Neural cell (in vitro differentiated cells): Measurements from ENCODE around the gene LRRC26. TPM values are rescaled to one million over a fixed set of nuclear protein-coding genes. Genes with fewer than 3 reads are reported as not detected.

Experiments
- H2AFZ ChIP-seq: fragments of 200-600, 300-800 bp; sonication (generic), shearing (Covaris generic); 2 replicates; pipeline ENCODE4 v1.6.0; 2014; ENCODE audit warnings: low read depth, mild to moderate bottlenecking, antibody characterized with exemption, low read length, moderate library complexity
- H3F3A ChIP-seq: fragments of 200-600 bp; shearing (Covaris generic); 2 replicates; pipeline ENCODE4 v1.6.1; 2016; ENCODE audit warnings: mild to moderate bottlenecking, moderate library complexity, mixed read lengths, antibody characterized with exemption, low read length; ENCODE audit not compliant: insufficient read depth, poor library complexity, severe bottlenecking
- H3K27ac ChIP-seq: fragments of 200-600, 300-800 bp; sonication (generic), shearing (Covaris generic); 2 replicates; pipeline ENCODE4 v1.5.1; 2014; ENCODE audit warnings: mild to moderate bottlenecking, low read length, moderate library complexity
- H3K27me3 ChIP-seq: fragments of 300-800, 200-600 bp; sonication (generic), shearing (Covaris generic); 2 replicates; pipeline ENCODE4 v1.6.0; 2014; ENCODE audit warnings: mild to moderate bottlenecking, low read depth, low read length, moderate library complexity; ENCODE audit not compliant: insufficient read depth
- H3K36me3 ChIP-seq: fragments of 300-800, 200-600 bp; sonication (generic), shearing (Covaris generic); 2 replicates; pipeline ENCODE4 v1.5.1; 2014; ENCODE audit warnings: mild to moderate bottlenecking, antibody characterized with exemption, low read length, moderate library complexity; ENCODE audit not compliant: insufficient read depth
- H3K4me2 ChIP-seq: fragments of 300-800, 200-600 bp; sonication (generic), shearing (Covaris generic); 2 replicates; pipeline ENCODE4 v1.6.0; 2014; ENCODE audit warnings: mild to moderate bottlenecking, low read length
- H3K4me3 ChIP-seq: fragments of 300-800, 200-600 bp; sonication (generic), shearing (Covaris generic); 2 replicates; pipeline ENCODE4 v1.5.1; 2014; ENCODE audit warnings: mild to moderate bottlenecking, low read length, moderate library complexity
- H3K79me2 ChIP-seq: fragments of 200-600 bp; shearing (Covaris generic); replicated peaks from 2 replicates; pipeline ENCODE4 v1.6.0; 2014; ENCODE audit warnings: mild to moderate bottlenecking, low read length, moderate library complexity; ENCODE audit not compliant: insufficient read depth
- H3K9ac ChIP-seq: fragments of 300-800, 200-600 bp; sonication (generic), shearing (Covaris generic); 2 replicates; pipeline ENCODE4 v1.6.1; 2016; ENCODE audit warnings: mild to moderate bottlenecking, low read length, mixed read lengths
- H3K9me2 ChIP-seq: fragments of 200-600 bp; shearing (Covaris generic); 2 replicates; pipeline ENCODE4 v1.6.1; 2016; ENCODE audit warnings: mild to moderate bottlenecking, low read length, mixed read lengths; ENCODE audit not compliant: insufficient read depth
- H3K9me3 ChIP-seq: fragments of 200-600, 300-800 bp; sonication (generic), shearing (Covaris generic); 2 replicates; pipeline ENCODE4 v1.6.1; 2016; ENCODE audit warnings: mild to moderate bottlenecking, mixed run types, low read length, moderate library complexity, mixed read lengths
- H4K20me1 ChIP-seq: fragments of 200-600 bp; shearing (Covaris generic); 2 replicates; pipeline ENCODE4 v1.6.1; 2016; ENCODE audit warnings: mild to moderate bottlenecking, mixed run types; ENCODE audit not compliant: insufficient read depth
- CTCF ChIP-seq: fragments of 450-650 bp; IDR thresholded peaks from 2 replicates; pipeline ENCODE4 v1.5.1; 2014; ENCODE audit warnings: antibody characterized with exemption, mild to moderate bottlenecking, moderate library complexity; ENCODE audit not compliant: poor library complexity, severe bottlenecking
- EP300 ChIP-seq: fragments of 450-650 bp; conservative IDR thresholded peaks from 2 replicates; pipeline ENCODE4 v1.6.1; 2014; ENCODE audit warnings: antibody characterized with exemption, mild to moderate bottlenecking, moderate library complexity; ENCODE audit not compliant: poor library complexity, severe bottlenecking
- EZH2 ChIP-seq: fragments of 200-600, 300-800 bp; shearing (Covaris generic), sonication (generic); IDR thresholded peaks from 2 replicates; pipeline ENCODE4 v1.6.1; 2014; ENCODE audit warnings: antibody characterized with exemption, low read length, borderline replicate concordance, mild to moderate bottlenecking; ENCODE audit not compliant: insufficient read depth, poor library complexity, severe bottlenecking
- MXI1 ChIP-seq: fragments of 450-650 bp; conservative IDR thresholded peaks from 2 replicates; pipeline ENCODE4 v1.6.1; 2014; ENCODE audit warnings: antibody characterized with exemption, mild to moderate bottlenecking; ENCODE audit not compliant: poor library complexity, severe bottlenecking
- POLR2AphosphoS5 ChIP-seq: IDR thresholded peaks from 2 replicates; pipeline ENCODE4 v1.6.1; 2012
- RAD21 ChIP-seq: fragments of 450-650 bp; conservative IDR thresholded peaks from 2 replicates; pipeline ENCODE4 v1.6.1; 2014; ENCODE audit warnings: antibody characterized with exemption, mild to moderate bottlenecking, moderate library complexity
- SMC3 ChIP-seq: fragments of 450-650 bp; conservative IDR thresholded peaks from 2 replicates; pipeline ENCODE4 v1.6.1; 2014; ENCODE audit warnings: antibody characterized with exemption, mild to moderate bottlenecking, moderate library complexity; ENCODE audit not compliant: poor library complexity
- TAF1 ChIP-seq: IDR thresholded peaks from 2 replicates; pipeline ENCODE4 v1.6.1; 2012; ENCODE audit warnings: low read depth
- polyA plus RNA-seq: library from polyadenylated mRNA; depleted of rRNA; stranded (reverse); fragments of >200 nt; gene quantifications from 2 replicates; pipeline ENCODE4 v1.2.3, GENCODE V29; 2014
- TF ChIP-seq, protein P1 (sequence below): IDR thresholded peaks from 2 replicates; pipeline ENCODE4 v1.6.1; 2012; ENCODE audit warnings: borderline replicate concordance

LRRC26 gene
- polyA plus RNA-seq, 1 donor from 2014 or later: 2.2 TPM

GRCh38 chr9:137170486-137171148 is 766 bp upstream of the LRRC26 start:
- no peaks in the 10 kb centered on the region for H4K20me1 ChIP-seq
- H2AFZ ChIP-seq: no peak overlapping the region
- no peaks in the 10 kb centered on the region for H3K9me2 ChIP-seq
- H3K27me3 ChIP-seq: peaks cover 28% of the 10 kb centered on the region
- TF ChIP-seq TAF1 (no peak), CTCF (no peak), MXI1 (no peak), EP300 (no peak), SMC3 (no peak), EZH2 (no peak), POLR2AphosphoS5 (no peak), RAD21 (no peak)
- TF ChIP-seq, protein P1, sequence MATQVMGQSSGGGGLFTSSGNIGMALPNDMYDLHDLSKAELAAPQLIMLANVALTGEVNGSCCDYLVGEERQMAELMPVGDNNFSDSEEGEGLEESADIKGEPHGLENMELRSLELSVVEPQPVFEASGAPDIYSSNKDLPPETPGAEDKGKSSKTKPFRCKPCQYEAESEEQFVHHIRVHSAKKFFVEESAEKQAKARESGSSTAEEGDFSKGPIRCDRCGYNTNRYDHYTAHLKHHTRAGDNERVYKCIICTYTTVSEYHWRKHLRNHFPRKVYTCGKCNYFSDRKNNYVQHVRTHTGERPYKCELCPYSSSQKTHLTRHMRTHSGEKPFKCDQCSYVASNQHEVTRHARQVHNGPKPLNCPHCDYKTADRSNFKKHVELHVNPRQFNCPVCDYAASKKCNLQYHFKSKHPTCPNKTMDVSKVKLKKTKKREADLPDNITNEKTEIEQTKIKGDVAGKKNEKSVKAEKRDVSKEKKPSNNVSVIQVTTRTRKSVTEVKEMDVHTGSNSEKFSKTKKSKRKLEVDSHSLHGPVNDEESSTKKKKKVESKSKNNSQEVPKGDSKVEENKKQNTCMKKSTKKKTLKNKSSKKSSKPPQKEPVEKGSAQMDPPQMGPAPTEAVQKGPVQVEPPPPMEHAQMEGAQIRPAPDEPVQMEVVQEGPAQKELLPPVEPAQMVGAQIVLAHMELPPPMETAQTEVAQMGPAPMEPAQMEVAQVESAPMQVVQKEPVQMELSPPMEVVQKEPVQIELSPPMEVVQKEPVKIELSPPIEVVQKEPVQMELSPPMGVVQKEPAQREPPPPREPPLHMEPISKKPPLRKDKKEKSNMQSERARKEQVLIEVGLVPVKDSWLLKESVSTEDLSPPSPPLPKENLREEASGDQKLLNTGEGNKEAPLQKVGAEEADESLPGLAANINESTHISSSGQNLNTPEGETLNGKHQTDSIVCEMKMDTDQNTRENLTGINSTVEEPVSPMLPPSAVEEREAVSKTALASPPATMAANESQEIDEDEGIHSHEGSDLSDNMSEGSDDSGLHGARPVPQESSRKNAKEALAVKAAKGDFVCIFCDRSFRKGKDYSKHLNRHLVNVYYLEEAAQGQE: no peak
- H3K4me2 ChIP-seq: no peak overlapping the region
- H3K4me3 ChIP-seq: peak overlapping the region; percentile 78
- H3K36me3 ChIP-seq: no peaks in the 10 kb centered on the region
- H3F3A ChIP-seq: no peaks in the 10 kb centered on the region
- H3K9ac ChIP-seq: peak overlapping the region; percentile 82
- H3K9me3 ChIP-seq: no peaks in the 10 kb centered on the region
- no peak overlapping the region for H3K27ac ChIP-seq
- no peaks in the 10 kb centered on the region for H3K79me2 ChIP-seq

DNA sequence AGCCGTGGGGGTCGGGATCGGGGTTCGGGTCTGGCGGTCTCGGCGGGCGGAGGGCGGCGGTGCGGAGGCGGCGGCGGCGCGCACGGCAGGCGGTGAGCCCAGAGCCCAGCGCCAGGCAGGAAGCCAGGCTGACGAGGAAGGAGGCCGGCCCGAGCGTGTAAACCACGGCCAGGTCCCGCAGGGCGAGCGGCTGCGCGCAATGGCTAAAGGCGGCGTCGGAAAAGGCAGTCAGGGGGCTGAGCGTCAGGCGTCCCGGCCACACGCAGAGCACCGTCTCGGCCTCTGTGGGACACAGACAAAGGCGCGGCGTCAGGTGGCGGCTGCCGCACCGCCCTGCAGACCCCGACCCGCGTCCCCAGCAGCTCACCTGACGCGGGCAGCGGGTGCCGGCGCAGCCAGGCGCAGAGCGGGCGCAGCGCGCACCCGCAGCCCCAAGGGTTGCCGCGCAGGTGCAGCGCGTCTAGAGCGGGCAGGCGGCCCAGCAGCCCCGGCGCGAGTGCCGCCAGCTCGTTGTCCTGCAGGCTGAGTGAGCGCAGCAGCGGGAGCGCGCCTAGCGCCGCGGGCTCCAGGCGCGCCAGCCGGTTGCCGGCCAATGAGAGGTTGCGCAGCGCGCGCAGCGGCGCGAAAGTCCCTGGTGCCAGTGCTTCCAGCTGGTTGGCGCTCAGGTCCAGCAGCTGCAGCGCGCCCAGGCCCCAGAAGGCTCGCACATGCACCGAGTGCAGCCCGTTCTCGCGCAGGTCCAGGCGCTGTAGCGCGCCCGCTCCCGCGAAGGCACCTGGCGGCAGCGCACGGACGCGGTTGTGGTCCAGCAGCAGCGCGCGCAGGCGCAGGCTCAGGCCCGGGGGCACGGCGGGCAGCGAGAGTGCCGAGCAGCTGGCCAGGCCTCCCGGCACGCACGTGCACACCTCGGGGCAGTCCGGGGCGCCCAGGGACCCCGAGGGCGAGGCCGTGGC is 671 bp downstream of the LRRC26 start:
- peak; percentile 76 for TF ChIP-seq POLR2AphosphoS5
- no peak for TF ChIP-seq TAF1
- peak; percentile 15 for TF ChIP-seq RAD21
- TF ChIP-seq MXI1: peak; percentile 88
- peak; percentile 44 for TF ChIP-seq CTCF
- TF ChIP-seq EP300: peak; percentile 33
- peak; percentile 49 for TF ChIP-seq SMC3
- TF ChIP-seq, protein P1: peak; percentile 64
- TF ChIP-seq EZH2: no peak
- H3K4me3 ChIP-seq: peak overlapping the region; percentile 78
- H4K20me1 ChIP-seq: no peaks in the 10 kb centered on the region
- no peaks in the 10 kb centered on the region for H3K9me3 ChIP-seq
- no peak overlapping the region for H3K4me2 ChIP-seq
- no peaks in the 10 kb centered on the region for H3K9me2 ChIP-seq
- H3K27ac ChIP-seq: peak overlapping the region; percentile 71
- peak overlapping the region; percentile 32 for H2AFZ ChIP-seq
- H3K9ac ChIP-seq: peak overlapping the region; percentile 82
- H3K36me3 ChIP-seq: no peaks in the 10 kb centered on the region
- H3F3A ChIP-seq: no peaks in the 10 kb centered on the region
- no peaks in the 10 kb centered on the region for H3K79me2 ChIP-seq
- peaks cover 41% of the 10 kb centered on the region for H3K27me3 ChIP-seq
